MM.1S (cell line): ENCODE data around the gene EMSY.

Experiments
- EZH2 ChIP-seq: fragments of 300-600 bp; sonication (generic); optimal IDR thresholded peaks from 2 replicates; pipeline ENCODE3; 2017; ENCODE audit warnings: low read depth, mild to moderate bottlenecking, antibody characterized with exemption, low read length, mixed read lengths
- TF ChIP-seq, protein P1 (sequence below): fragments of 300-600 bp; sonication (generic); IDR thresholded peaks from 2 replicates; pipeline ENCODE4 v1.5.1; 2016; ENCODE audit warnings: antibody characterized with exemption, low read length, mixed read lengths

DNA sequence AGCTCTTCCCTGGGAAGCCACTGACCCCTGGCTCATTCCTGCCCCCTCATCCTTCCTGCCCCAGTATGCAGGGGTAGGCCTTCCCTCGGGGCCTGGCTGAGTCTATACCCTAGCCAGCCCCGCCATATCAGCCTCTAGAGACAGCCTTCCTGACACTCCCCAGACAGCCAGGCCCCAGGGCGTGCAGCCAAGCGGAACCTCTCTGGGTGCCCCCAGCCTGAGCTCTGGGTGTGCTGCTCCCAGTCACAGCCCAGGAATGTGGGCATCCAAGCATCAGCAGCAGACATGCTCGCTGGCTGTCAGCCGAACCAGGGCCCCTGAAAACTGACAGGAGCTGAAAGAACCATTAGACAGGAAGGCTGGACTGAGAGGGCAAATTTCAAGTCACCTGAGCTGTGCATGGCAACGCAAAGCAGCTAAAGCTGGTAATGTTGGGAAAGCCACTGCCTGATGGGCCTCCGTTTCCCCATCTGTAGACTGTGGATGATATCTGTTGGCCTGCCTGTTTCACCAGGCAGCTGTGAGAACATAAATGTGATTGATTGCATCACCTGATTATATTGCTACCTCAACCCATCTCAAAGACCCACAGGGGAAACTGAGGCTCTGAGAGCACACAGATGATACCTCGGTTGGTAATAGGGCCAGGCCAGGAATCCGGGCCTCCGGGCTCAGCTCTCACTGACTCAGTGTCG lies 132.6 kb downstream of the EMSY start:
- TF ChIP-seq, protein P1, sequence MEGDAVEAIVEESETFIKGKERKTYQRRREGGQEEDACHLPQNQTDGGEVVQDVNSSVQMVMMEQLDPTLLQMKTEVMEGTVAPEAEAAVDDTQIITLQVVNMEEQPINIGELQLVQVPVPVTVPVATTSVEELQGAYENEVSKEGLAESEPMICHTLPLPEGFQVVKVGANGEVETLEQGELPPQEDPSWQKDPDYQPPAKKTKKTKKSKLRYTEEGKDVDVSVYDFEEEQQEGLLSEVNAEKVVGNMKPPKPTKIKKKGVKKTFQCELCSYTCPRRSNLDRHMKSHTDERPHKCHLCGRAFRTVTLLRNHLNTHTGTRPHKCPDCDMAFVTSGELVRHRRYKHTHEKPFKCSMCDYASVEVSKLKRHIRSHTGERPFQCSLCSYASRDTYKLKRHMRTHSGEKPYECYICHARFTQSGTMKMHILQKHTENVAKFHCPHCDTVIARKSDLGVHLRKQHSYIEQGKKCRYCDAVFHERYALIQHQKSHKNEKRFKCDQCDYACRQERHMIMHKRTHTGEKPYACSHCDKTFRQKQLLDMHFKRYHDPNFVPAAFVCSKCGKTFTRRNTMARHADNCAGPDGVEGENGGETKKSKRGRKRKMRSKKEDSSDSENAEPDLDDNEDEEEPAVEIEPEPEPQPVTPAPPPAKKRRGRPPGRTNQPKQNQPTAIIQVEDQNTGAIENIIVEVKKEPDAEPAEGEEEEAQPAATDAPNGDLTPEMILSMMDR = no peak
- TF ChIP-seq EZH2 = no peak
